BLaER1 treated with 17β-estradiol and CSF1 and Interleukin-3, amounts not matched to agents 10 nM and 100 nM (cell line): ENCODE data around the gene DDX20.

Experiments used
- H3K27ac ChIP-seq, 11 experiments: shearing (Covaris generic); formaldehyde crosslinking; 2 replicates each; pipeline ENCODE4 v1.8.1; 2022
- H3K27me3 ChIP-seq, 11 experiments: shearing (Covaris generic); formaldehyde crosslinking; 2 replicates each; pipeline ENCODE4 v1.8.1; 2022
- H3K36me3 ChIP-seq, 11 experiments: shearing (Covaris generic); formaldehyde crosslinking; 2 replicates each; pipeline ENCODE4 v1.8.1; 2022
- H3K4me1 ChIP-seq, 10 experiments: shearing (Covaris generic); formaldehyde crosslinking; 2 replicates each; pipeline ENCODE4 v1.8.1; 2022
- H3K4me2 ChIP-seq, 11 experiments: shearing (Covaris generic); formaldehyde crosslinking; 2 replicates each; pipeline ENCODE4 v1.8.1; 2022
- H3K4me3 ChIP-seq, 10 experiments: shearing (Covaris generic); formaldehyde crosslinking; 2 replicates each; pipeline ENCODE4 v1.8.1; 2022
- H3K9ac ChIP-seq, 11 experiments: shearing (Covaris generic); formaldehyde crosslinking; 2 replicates each; pipeline ENCODE4 v1.8.1; 2022
- H3K9me3 ChIP-seq, 11 experiments: shearing (Covaris generic); formaldehyde crosslinking; replicated peaks in 1 of 11; 2 replicates each; pipeline ENCODE4 v1.8.1; 2022
- H4K20me1 ChIP-seq, 11 experiments: shearing (Covaris generic); formaldehyde crosslinking; 2 replicates each; pipeline ENCODE4 v1.8.1; 2022
- Cebpa-rat ChIP-seq, 11 experiments: shearing (Covaris generic); IDR thresholded peaks; 2 replicates each; pipeline ENCODE4 v1.8.1; 2022

DDX20 gene

DNA sequence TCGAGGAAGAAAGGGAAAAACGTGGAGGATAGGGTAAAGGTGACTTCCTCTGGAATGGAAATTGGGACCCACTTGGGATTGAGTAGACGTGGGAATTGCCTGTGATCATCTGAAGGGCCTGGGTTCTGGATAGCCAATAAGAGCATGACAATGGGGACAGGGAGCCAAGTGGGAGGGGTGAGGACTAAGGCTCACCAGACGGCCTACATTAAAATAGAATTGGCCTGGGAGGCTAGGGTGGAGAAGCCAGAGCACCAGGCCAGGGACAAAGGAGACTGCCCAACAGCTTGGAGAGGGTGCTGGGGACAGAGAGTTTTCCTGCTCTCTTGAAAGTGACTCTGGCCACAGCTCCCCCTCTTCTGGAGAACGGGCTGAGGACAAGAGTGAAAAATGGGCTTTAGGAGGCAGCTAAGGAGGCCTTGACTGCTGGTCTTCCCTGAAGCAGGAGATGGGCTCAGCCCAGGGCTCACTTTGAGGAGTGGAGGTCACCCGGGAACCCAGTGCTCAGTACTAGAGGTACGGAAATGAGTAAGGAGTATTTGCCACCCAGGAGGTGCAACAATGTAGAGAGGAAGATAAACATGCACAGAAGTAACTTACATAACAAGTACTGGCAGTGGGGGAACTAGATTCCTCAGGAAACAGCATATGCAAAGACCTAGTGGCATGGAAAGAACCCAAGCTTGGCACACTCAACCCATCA is 35.3 kb upstream of the DDX20 start:
- peaks cover 0 to 43% (median 15%) of the 10 kb centered on the region in 10 experiments; a peak in 13 of 20 replicates for H3K4me1 ChIP-seq
- H3K4me3 ChIP-seq: no peak overlapping the region
- H3K27me3 ChIP-seq: no peaks in the 10 kb centered on the region
- no peak overlapping the region; a peak in 1 of 22 replicates for H3K9ac ChIP-seq
- peaks cover 0 to 6% (median 0%) of the 10 kb centered on the region in 11 experiments; a peak in 1 of 22 replicates for H4K20me1 ChIP-seq
- peak overlapping the region in 2 of 11 experiments; percentile 11 to 17; a peak in 2 of 22 replicates for H3K27ac ChIP-seq
- peak overlapping the region in 5 of 11 experiments; percentile 17 to 60 (median 34); a peak in 8 of 22 replicates for H3K4me2 ChIP-seq
- no peaks in the 10 kb centered on the region for H3K9me3 ChIP-seq
- peaks cover 0 to 23% (median 13%) of the 10 kb centered on the region in 11 experiments; a peak in 16 of 22 replicates for H3K36me3 ChIP-seq
- TF ChIP-seq Cebpa-rat (IDR thresholded peaks at IDR 0.05): no peak

- Histone ChIP-seq H3K4me2 (peak overlapping the region in 5 of 11 experiments; percentile 17 to 65 (median 55); a peak in 9 of 22 replicates), H3K27ac (peak overlapping the region in 3 of 11 experiments; percentile 9 to 17 (median 11); a peak in 1 of 22 replicates)
These were observed 34.5 kb upstream of the DDX20 start for GRCh38 chr1:111720977-111721786.

DNA sequence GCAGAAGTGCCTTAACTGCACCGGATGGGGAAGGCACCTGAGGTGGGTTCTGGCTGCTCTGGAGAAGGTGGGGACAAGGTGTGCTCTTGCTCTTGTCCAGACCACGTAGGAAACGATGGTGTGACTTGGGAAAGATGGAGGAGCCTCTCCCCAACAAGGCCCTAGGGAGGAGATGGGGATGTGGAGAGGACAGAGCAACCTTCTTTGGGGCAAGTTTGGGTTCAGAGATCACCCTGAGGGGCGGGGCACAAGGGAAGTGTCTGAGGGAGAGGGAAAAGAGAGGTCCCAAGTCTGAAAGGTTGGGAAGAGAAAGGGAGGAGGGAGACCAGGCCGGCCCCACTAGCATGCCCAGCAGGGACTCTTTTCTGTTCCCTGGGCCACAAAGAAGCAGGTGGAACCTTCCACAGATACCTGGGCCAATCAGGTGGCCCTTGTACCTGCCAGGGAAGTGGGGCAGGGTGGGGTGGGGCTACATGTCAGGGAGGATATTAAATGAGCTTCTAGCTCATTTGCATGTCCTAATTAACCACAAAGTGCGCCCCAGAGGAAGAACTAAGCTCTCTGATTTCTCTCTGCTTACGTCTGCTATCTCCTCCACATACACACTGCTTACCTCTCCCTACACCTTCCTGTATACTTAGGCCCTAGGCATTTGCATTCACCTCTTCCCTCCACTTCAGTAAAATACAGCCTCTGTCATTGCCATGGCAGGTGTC is 32.5 kb upstream of the DDX20 start:
- Histone ChIP-seq H4K20me1 (peaks cover 0 to 6% (median 0%) of the 10 kb centered on the region in 11 experiments; a peak in 1 of 22 replicates), H3K27me3 (no peaks in the 10 kb centered on the region), H3K9me3 (no peaks in the 10 kb centered on the region), H3K4me2 (no peak overlapping the region), H3K27ac (no peak overlapping the region), H3K36me3 (peaks cover 0 to 16% (median 0%) of the 10 kb centered on the region in 11 experiments; a peak in 5 of 22 replicates), H3K4me1 (peaks cover 0 to 43% (median 15%) of the 10 kb centered on the region in 10 experiments; a peak in 13 of 20 replicates), H3K4me3 (no peak overlapping the region), H3K9ac (no peak overlapping the region)
- TF ChIP-seq Cebpa-rat (IDR thresholded peaks at IDR 0.05): no peak

More at GRCh38 chr1:111720977-111721786, 34.5 kb upstream of the DDX20 start:
- Histone ChIP-seq H3K4me1 (peaks cover 0 to 43% (median 15%) of the 10 kb centered on the region in 10 experiments; a peak in 13 of 20 replicates), H3K27me3 (no peaks in the 10 kb centered on the region), H3K4me3 (no peak overlapping the region), H4K20me1 (peaks cover 0 to 6% (median 0%) of the 10 kb centered on the region in 11 experiments; a peak in 1 of 22 replicates), H3K9ac (peak overlapping the region in 1 of 11 experiments; percentile 1; a peak in 1 of 22 replicates), H3K9me3 (no peaks in the 10 kb centered on the region), H3K36me3 (peaks cover 0 to 16% (median 11%) of the 10 kb centered on the region in 11 experiments; a peak in 16 of 22 replicates)
- no peak for TF ChIP-seq Cebpa-rat (IDR thresholded peaks at IDR 0.05)

GRCh38 chr1:111723871-111724270 is 31.8 kb upstream of the DDX20 start:
- Histone ChIP-seq H3K27me3 (no peaks in the 10 kb centered on the region), H3K4me1 (peaks cover 0 to 41% (median 15%) of the 10 kb centered on the region in 10 experiments; a peak in 13 of 20 replicates), H3K36me3 (peaks cover 0 to 16% (median 0%) of the 10 kb centered on the region in 11 experiments; a peak in 5 of 22 replicates), H3K27ac (no peak overlapping the region), H3K4me2 (no peak overlapping the region), H4K20me1 (peaks cover 0 to 6% (median 0%) of the 10 kb centered on the region in 11 experiments; a peak in 2 of 22 replicates), H3K9ac (no peak overlapping the region), H3K9me3 (no peaks in the 10 kb centered on the region), H3K4me3 (no peak overlapping the region)
- TF ChIP-seq Cebpa-rat (IDR thresholded peaks at IDR 0.05): no peak

GRCh38 chr1:111725192-111725591 is 30.5 kb upstream of the DDX20 start:
- Histone ChIP-seq H3K4me3 (no peak overlapping the region), H3K4me2 (no peak overlapping the region), H3K36me3 (peaks cover 0 to 16% (median 0%) of the 10 kb centered on the region in 11 experiments; a peak in 6 of 22 replicates), H3K27me3 (no peaks in the 10 kb centered on the region), H3K27ac (no peak overlapping the region), H3K4me1 (peaks cover 0 to 29% (median 18%) of the 10 kb centered on the region in 10 experiments; a peak in 15 of 20 replicates), H3K9ac (no peak overlapping the region; a peak in 2 of 22 replicates), H3K9me3 (no peaks in the 10 kb centered on the region), H4K20me1 (peaks cover 0 to 6% (median 0%) of the 10 kb centered on the region in 11 experiments; a peak in 3 of 22 replicates)
- no peak for TF ChIP-seq Cebpa-rat (IDR thresholded peaks at IDR 0.05)

- no peak for TF ChIP-seq Cebpa-rat (IDR thresholded peaks at IDR 0.05)
- no peaks in the 10 kb centered on the region for H3K27me3 ChIP-seq
- peaks cover 0 to 17% (median 12%) of the 10 kb centered on the region in 10 experiments; a peak in 17 of 20 replicates for H3K4me1 ChIP-seq
- no peak overlapping the region for H3K4me2 ChIP-seq
- peaks cover 0 to 6% (median 0%) of the 10 kb centered on the region in 11 experiments; a peak in 3 of 22 replicates for H4K20me1 ChIP-seq
- H3K9ac ChIP-seq: no peak overlapping the region
- H3K27ac ChIP-seq: no peak overlapping the region
- no peaks in the 10 kb centered on the region for H3K9me3 ChIP-seq
- H3K4me3 ChIP-seq: no peak overlapping the region
- peaks cover 0 to 16% (median 0%) of the 10 kb centered on the region in 11 experiments; a peak in 6 of 22 replicates for H3K36me3 ChIP-seq
These were observed 28.6 kb upstream of the DDX20 start for GRCh38 chr1:111727056-111727455.

DNA sequence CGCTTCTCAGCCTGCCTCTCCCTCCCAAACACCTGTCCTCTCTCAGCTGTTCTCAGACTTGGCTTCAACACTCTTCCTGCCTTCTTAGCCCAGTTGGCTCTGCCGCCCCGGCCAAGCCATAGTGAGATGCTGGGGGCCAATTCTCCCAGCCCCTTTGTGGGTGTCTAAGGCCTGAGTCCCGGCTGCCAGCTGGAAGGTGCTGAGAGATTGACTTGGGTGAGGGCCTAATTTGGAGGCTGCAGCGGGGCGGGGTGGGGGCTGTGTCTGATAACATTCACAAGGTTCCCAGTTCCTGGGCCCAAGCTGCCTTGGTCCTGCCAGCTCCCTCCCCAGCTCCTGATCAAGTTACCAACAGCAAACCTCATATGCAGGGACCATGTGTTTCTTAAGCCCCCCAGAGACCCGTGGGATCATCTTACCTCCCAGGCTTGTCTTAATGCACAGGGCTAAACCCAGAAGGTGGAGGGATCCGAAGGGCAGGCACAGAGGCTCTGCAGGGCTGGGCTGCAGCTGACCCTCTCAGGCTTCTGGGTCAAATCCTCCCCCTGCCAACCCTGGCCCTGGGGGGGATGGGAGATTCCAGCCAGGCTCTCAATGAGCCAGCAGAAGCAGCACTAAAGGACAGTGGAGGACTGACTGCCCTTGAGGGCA is 26.3 kb upstream of the DDX20 start:
- H3K36me3 ChIP-seq: peaks cover 0 to 16% (median 0%) of the 10 kb centered on the region in 11 experiments; a peak in 6 of 22 replicates
- H3K27ac ChIP-seq: peak overlapping the region in 1 of 11 experiments; percentile 9; a peak in 1 of 22 replicates
- TF ChIP-seq Cebpa-rat (IDR thresholded peaks at IDR 0.05): no peak
- peak overlapping the region in 3 of 11 experiments; percentile 2 to 17 (median 8); a peak in 2 of 22 replicates for H3K4me2 ChIP-seq
- no peaks in the 10 kb centered on the region for H3K27me3 ChIP-seq
- H3K9ac ChIP-seq: no peak overlapping the region
- H4K20me1 ChIP-seq: peaks cover 0 to 6% (median 0%) of the 10 kb centered on the region in 11 experiments; a peak in 2 of 22 replicates
- peaks cover 19 to 38% (median 29%) of the 10 kb centered on the region in 10 experiments for H3K4me1 ChIP-seq
- H3K9me3 ChIP-seq: no peaks in the 10 kb centered on the region
- no peak overlapping the region for H3K4me3 ChIP-seq
